Activated CD4-positive, alpha-beta T cell treated with anti-CD3 and anti-CD28 coated beads, Interleukin-2, amount 10 ng/mL, durations not matched to agents 24 days and 14 days (primary cell): ENCODE measurements around the gene PPIP5K2. TPM values are rescaled to one million over a fixed set of nuclear protein-coding genes. Genes with fewer than 3 reads are reported as not detected.

Experiments
- DNase-seq: peaks from one replicate; pipeline ENCODE4 v3.0.0; 2022
- H3K27ac Mint-ChIP-seq: one replicate; pipeline ENCODE4 v1.8.0; 2022; ENCODE audit warnings: mild to moderate bottlenecking, mixed read lengths
- H3K27me3 Mint-ChIP-seq: one replicate; pipeline ENCODE4 v1.8.0; 2022; ENCODE audit warnings: mixed read lengths
- H3K36me3 Mint-ChIP-seq: one replicate; pipeline ENCODE4 v1.8.0; 2022; ENCODE audit warnings: low read depth, mild to moderate bottlenecking, mixed read lengths
- H3K4me1 Mint-ChIP-seq: one replicate; pipeline ENCODE4 v1.8.0; 2021; ENCODE audit warnings: mixed read lengths
- H3K4me3 Mint-ChIP-seq: one replicate; pipeline ENCODE4 v1.8.0; 2022; ENCODE audit warnings: mild to moderate bottlenecking, moderate library complexity, mixed read lengths
- H3K9me3 Mint-ChIP-seq: one replicate; pipeline ENCODE4 v1.8.0; 2021; ENCODE audit warnings: mixed read lengths
- intact Hi-C: fragments of 100-400 bp; cut with micrococcal nuclease; formaldehyde crosslinking; loops from one replicate; pipeline ENCODE4 v1.15.1; 2023
- total RNA-seq: library from RNA; stranded (reverse); gene quantifications from 2 replicates; pipeline ENCODE4 v1.2.3, GENCODE V29; 2022

PPIP5K2 gene
- total RNA-seq, 1 donor from 2014 or later = 46.3 TPM

DNA sequence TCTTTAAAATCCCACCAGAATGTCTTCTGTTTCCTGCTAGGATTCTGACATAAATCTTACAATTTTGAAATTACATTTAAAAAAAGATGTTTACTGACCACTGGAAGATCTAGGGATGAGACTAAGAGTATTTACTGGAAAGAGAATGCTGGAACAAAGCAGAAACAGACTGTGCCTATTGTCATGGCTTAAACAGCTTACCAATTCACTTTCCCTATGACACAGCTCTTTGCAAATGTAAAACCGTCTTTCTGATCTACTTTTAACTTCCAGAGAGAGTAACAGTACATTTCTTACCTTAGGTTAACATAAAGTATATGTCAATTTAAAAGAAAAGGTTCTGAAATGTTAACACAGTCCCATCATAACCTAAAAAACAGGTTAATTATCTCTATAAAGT lies 10.8 kb upstream of the PPIP5K2 start:
- no peak for DNase-seq
- Mint-ChIP-seq H3K27me3 (no peaks in the 10 kb centered on the region), H3K9me3 (peaks cover 22% of the 10 kb centered on the region), H3K4me3 (no peak overlapping the region), H3K27ac (no peak overlapping the region), H3K36me3 (peaks cover 29% of the 10 kb centered on the region), H3K4me1 (peaks cover 20% of the 10 kb centered on the region)
- intact Hi-C loops = no loop called here

DNA sequence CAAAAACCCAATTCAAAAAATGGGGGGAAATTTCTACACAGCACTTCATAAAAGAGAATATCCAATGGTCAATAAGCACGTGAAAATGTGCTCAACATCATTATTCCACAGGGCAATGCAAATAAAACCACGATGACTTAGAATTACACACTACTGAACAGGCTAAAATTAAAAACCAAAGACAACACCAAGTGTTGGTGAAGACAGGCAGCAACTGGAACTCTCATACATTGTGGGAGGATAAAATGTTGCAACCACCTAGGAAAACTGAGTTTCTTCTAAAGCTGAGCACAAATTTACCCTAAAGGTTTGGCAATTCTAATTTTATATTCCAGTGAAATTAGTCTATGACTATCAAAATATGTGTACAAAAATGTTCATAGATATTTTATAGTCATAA lies 9.7 kb upstream of the PPIP5K2 start:
- H3K4me1 Mint-ChIP-seq = peaks cover 23% of the 10 kb centered on the region
- H3K27me3 Mint-ChIP-seq = no peaks in the 10 kb centered on the region
- H3K9me3 Mint-ChIP-seq = peaks cover 28% of the 10 kb centered on the region
- H3K27ac Mint-ChIP-seq = no peak overlapping the region
- no peak for DNase-seq
- peaks cover 34% of the 10 kb centered on the region for H3K36me3 Mint-ChIP-seq
- no peak overlapping the region for H3K4me3 Mint-ChIP-seq
- intact Hi-C loops = no loop called here

DNA sequence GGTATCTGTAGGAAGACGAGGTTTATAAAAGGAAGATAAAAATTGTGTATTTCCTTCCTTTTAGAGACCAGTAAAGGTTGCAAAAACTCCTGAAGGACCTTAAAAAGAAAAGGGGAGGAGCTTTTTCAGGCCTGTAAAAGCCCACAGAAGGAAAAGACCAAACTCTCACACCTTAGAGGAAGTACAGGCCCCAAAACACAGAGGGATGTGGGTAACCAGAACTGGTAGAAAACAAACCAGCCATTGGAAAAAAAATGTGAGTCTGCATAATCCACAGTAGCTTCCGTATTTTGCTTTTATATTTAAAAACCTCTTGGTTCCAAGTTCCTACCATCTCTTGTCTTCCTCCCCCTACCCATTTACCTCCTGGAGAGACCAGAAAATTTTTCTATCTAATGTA lies 8.6 kb upstream of the PPIP5K2 start:
- Mint-ChIP-seq H3K27ac (peak overlapping the region; percentile 83), H3K4me3 (peak overlapping the region; percentile 14), H3K27me3 (no peaks in the 10 kb centered on the region), H3K4me1 (peaks cover 25% of the 10 kb centered on the region), H3K36me3 (peaks cover 31% of the 10 kb centered on the region), H3K9me3 (peaks cover 29% of the 10 kb centered on the region)
- intact Hi-C loops = no loop called here
- peak; percentile 84 for DNase-seq

DNA sequence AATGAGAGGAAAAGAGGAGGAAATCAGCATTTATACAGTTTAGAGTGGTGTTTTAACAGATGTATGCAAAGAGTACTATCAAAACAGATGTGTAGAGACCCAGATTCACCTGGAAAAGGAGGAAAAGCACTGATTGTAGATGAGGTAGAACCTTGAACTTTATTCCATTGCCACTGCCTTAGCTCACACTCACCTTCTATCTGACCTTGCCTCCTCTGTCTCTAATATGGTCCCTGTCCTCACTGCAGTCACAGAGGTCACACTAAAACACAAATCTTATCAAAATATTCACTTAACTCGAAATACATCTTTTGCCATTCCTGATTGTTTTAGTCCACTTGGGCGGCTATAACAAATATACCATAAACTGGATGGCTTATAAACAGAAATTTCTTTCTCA lies 7.2 kb upstream of the PPIP5K2 start:
- H3K4me3 Mint-ChIP-seq = no peak overlapping the region
- H3K27me3 Mint-ChIP-seq = no peaks in the 10 kb centered on the region
- no peak for DNase-seq
- peaks cover 29% of the 10 kb centered on the region for H3K9me3 Mint-ChIP-seq
- H3K27ac Mint-ChIP-seq = peak overlapping the region; percentile 11
- H3K4me1 Mint-ChIP-seq = peaks cover 30% of the 10 kb centered on the region
- intact Hi-C loops = no loop called here
- H3K36me3 Mint-ChIP-seq = peaks cover 22% of the 10 kb centered on the region

DNA sequence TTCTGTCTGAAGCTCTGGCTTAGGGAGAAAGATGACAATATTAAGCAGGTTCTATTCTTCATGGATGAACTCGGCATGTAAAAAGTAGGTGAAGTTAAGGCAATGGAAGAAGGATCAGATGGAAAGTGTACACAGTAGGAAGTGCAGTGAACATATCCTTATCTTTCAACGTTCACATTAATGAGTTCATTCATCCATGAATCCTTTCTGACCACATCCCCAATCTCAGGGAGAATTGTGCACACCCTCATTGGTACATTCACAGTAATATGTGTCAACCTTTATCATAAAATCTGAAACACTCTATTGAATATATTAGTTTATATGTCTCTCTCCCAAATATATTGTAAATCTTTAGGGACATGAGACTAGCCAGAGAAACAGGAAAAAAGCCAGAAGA lies 5.7 kb upstream of the PPIP5K2 start:
- no peak for DNase-seq
- peaks cover 29% of the 10 kb centered on the region for H3K9me3 Mint-ChIP-seq
- intact Hi-C loops = no loop called here
- H3K27ac Mint-ChIP-seq = no peak overlapping the region
- H3K4me3 Mint-ChIP-seq = no peak overlapping the region
- no peaks in the 10 kb centered on the region for H3K27me3 Mint-ChIP-seq
- H3K4me1 Mint-ChIP-seq = peaks cover 32% of the 10 kb centered on the region
- peaks cover 16% of the 10 kb centered on the region for H3K36me3 Mint-ChIP-seq

DNA sequence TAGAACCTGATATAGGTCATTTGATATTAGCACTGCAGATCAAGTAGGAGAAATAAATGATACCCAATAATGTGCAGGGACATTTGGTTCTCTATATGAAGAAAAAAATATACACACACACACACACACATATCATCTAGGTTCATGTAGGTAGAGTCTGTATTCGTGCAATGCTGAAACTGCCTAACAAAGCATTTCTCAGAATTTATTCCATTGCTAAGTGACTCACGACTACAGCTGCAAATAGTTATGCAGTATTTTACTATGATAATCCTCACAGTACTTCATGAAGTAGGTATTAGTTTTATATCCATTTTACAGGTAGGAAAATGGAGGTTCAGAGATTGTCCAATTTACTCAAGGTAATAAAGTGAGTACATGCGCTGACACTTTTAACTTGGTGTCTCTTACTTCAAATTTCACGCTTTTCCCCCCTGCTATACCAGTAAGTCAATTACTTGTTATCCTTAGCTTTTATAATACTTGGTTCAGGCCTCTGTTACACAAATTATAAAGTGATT lies 2.6 kb upstream of the PPIP5K2 start:
- Mint-ChIP-seq H3K9me3 (peaks cover 17% of the 10 kb centered on the region), H3K27me3 (no peaks in the 10 kb centered on the region), H3K4me3 (no peak overlapping the region), H3K27ac (no peak overlapping the region), H3K36me3 (peaks cover 11% of the 10 kb centered on the region), H3K4me1 (peaks cover 33% of the 10 kb centered on the region)
- no peak for DNase-seq
- intact Hi-C loops = no loop called here

DNA sequence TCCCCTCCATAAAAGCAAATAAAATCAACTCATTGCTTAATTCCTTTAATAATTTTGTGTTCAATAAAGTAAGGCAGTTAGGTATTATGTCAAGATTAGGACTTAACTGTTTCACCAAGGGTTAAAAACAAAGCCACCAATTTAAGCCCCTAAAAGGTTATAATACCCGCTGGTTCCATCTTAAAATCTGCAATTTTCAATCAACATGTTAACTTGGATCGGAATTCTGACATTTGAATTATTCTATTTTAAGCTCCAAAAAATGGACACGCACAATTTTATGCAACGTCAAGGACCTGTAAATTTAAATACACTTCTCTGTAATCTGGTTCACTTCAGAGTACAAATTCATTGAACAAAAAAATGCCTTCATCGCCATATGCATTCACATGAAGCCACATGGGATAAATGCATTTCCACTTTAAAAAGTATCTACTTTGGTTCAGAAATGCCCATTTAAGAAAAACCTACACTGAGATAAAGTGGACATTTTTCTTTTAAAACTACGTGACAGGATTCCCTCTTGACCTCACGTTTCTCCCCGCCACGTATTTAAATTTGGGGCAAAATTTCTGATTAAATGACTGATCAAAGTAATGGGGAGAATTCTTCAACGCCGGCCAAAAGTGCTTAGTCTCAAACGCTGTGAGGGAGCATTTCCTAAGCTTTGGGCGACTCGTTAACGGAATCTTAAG lies 884 bp upstream of the PPIP5K2 start:
- peak overlapping the region; percentile 88 for H3K4me3 Mint-ChIP-seq
- no peaks in the 10 kb centered on the region for H3K27me3 Mint-ChIP-seq
- DNase-seq = no peak
- H3K27ac Mint-ChIP-seq = peak overlapping the region; percentile 97
- H3K9me3 Mint-ChIP-seq = peaks cover 7% of the 10 kb centered on the region
- peaks cover 36% of the 10 kb centered on the region for H3K4me1 Mint-ChIP-seq
- intact Hi-C loops = no loop called here
- H3K36me3 Mint-ChIP-seq = peaks cover 14% of the 10 kb centered on the region

DNA sequence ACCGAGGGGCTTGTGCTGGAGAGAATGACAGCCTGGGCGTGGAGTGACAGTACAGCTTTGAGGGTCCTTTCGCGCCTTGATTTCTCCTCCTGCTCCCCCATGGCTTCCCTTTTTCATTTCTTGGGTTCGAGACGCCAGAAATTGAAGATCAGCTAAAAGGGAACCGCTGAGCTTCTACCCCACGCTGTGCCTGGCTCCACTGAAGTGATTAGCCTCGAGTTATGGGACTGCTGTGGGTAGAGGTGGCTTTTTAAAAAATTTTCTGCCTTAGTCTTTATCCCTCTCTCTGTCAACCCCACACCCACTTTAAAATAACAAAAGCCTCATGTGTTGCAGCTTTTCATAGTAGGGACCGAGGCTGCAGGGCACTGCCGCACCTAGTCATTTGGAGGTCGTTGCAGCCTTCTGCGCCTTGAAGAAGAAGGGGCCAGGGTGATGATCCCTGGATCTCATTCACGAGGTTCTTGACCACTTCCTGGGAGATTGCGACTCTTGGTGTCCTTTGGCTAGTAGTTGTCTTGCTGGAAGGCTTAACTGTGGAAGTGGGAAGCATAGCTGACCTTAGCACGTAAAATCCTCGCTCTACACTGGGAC lies 603 bp downstream of the PPIP5K2 start:
- peaks cover 6% of the 10 kb centered on the region for H3K36me3 Mint-ChIP-seq
- peak; percentile 71 for DNase-seq
- no peaks in the 10 kb centered on the region for H3K9me3 Mint-ChIP-seq
- no peaks in the 10 kb centered on the region for H3K27me3 Mint-ChIP-seq
- H3K4me1 Mint-ChIP-seq = peaks cover 30% of the 10 kb centered on the region
- peak overlapping the region; percentile 97 for H3K27ac Mint-ChIP-seq
- intact Hi-C loops = loop anchor here (1.0 to 5.0 kb wide), 7 partner anchors 10 to 364 kb away; partner anchors contain the start of gene MACIR
- peak overlapping the region; percentile 88 for H3K4me3 Mint-ChIP-seq

DNA sequence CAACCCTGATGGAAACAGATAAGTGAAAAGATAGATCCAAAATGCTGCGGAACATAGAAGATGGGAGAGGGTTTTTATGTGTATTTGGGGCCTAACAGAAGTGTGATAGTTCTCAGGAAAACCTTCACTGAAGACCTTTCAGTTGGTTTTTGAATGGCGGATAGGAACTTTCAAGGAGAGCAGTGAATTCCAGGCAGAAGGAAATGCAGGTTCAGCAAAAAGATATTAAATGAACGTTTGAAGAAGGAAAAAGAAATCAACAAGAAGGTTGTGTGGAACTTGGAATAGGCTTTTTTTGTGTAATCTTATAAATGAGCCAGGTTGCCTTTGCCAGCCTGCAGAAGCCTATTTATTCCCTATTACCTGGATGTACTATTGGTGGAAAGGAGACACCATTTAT lies 2.1 kb downstream of the PPIP5K2 start:
- no peak for DNase-seq
- H3K9me3 Mint-ChIP-seq = no peaks in the 10 kb centered on the region
- intact Hi-C loops = loop anchor here (5.0 kb wide), 1 partner anchor 100 kb away; no protein-coding TSS in a partner anchor
- H3K4me3 Mint-ChIP-seq = no peak overlapping the region
- peaks cover 8% of the 10 kb centered on the region for H3K36me3 Mint-ChIP-seq
- H3K27ac Mint-ChIP-seq = no peak overlapping the region
- no peaks in the 10 kb centered on the region for H3K27me3 Mint-ChIP-seq
- H3K4me1 Mint-ChIP-seq = peaks cover 27% of the 10 kb centered on the region

DNA sequence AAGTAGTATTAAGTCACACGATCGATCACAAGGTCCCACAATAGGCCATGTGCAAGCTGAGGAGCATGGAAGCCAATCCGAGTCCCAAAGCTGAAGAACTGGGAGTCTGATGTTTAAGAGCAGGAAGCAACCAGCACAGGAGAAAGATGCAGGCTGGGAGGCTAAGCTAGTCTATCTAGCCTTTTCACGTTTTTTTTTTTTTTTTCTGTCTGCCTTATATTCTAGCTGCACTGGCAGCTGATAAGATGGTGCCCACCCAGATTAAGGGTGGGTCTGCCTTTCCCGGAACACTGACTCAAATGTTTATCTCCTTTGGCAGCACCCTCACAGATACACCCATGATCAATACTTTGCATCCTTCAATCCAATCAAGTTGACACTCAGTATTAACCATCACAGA lies 6.5 kb downstream of the PPIP5K2 start:
- Mint-ChIP-seq H3K36me3 (peaks cover 18% of the 10 kb centered on the region), H3K4me1 (peaks cover 20% of the 10 kb centered on the region), H3K27me3 (no peaks in the 10 kb centered on the region), H3K4me3 (no peak overlapping the region), H3K27ac (no peak overlapping the region), H3K9me3 (no peaks in the 10 kb centered on the region)
- intact Hi-C loops = no loop called here
- DNase-seq = no peak

DNA sequence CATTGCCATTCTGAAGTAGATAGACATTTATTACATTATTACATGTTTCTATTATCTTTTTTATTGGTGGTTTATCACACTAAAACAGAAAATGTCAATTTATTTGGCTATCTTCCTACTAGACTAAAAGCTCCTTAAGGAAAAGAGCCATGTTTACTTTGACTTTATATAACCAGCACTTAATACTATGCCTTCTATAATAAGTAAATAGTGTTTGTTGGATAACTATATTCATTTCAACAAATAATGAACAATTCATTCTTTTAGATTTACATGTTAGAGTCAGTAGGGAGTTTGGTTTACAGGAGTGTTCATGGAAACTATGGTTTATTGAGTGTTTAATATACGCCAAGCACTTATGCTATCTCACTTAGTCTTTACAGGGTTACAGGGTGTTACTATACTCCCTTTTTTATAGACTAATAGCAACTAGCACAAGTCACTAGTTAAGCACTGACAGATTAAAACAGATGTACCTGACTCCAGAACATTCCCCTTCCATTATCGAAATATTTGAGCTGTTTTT lies 7.3 kb downstream of the PPIP5K2 start:
- Mint-ChIP-seq H3K9me3 (no peaks in the 10 kb centered on the region), H3K27ac (no peak overlapping the region), H3K27me3 (no peaks in the 10 kb centered on the region), H3K4me3 (no peak overlapping the region), H3K36me3 (peaks cover 18% of the 10 kb centered on the region), H3K4me1 (peaks cover 12% of the 10 kb centered on the region)
- DNase-seq = no peak
- intact Hi-C loops = no loop called here

DNA sequence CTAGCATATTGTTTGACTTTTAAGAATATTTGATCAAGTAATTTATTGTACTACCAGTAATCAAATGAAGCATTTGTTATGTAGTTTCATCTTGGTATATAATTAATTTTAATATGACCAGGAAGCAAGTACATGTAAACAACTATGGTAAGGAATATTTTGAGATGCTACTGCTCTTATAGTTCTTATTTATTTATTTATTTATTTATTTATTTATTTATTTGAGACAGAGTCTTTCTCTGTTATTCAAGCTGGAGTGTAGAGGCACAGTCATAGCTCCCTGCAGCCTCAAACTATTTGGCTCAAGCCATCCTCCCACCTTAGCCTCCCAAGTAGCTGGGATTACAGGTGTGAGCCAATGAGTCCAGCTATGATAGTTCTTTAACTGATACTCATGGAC lies 8.1 kb downstream of the PPIP5K2 start:
- Mint-ChIP-seq H3K9me3 (no peaks in the 10 kb centered on the region), H3K36me3 (peaks cover 14% of the 10 kb centered on the region), H3K4me3 (no peak overlapping the region), H3K27ac (no peak overlapping the region), H3K4me1 (peaks cover 10% of the 10 kb centered on the region), H3K27me3 (no peaks in the 10 kb centered on the region)
- intact Hi-C loops = no loop called here
- no peak for DNase-seq

DNA sequence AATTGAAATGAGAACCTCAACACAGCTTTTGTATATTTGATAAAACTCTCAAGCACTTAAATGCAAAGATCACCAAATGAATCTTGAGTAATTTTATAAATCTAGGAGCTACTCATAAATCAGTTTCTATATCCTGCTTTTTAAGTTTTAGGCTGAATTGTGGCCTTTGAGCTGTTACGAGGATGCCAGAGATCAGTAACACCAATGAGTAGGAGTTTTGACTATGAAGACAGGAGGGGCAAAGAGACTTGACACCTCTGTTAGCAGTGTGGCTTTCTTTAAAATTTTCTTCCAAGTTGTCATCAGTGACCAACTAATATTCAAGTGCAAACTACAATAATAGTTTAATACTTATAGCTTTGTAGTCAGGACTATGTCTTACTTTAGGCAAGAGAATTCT lies 12.6 kb downstream of the PPIP5K2 start:
- Mint-ChIP-seq H3K4me3 (no peak overlapping the region), H3K4me1 (peaks cover 11% of the 10 kb centered on the region), H3K27ac (no peak overlapping the region), H3K9me3 (no peaks in the 10 kb centered on the region), H3K36me3 (peaks cover 18% of the 10 kb centered on the region), H3K27me3 (no peaks in the 10 kb centered on the region)
- intact Hi-C loops = no loop called here
- no peak for DNase-seq

DNA sequence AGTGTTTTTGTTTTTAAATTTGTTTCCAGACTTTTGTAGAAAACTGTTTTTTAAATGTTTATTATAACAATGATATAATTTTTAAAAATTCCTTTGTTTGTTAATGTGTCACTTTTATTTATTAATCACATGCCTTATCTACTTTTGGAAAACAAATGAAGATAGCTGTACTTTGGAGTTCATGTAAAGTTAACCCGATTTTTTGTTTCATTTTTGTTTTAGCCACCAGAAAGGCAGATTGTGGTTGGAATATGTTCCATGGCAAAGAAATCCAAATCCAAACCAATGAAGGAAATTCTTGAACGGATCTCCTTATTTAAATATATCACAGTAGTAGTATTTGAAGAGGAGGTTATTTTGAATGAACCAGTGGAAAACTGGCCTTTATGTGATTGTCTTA lies 13.1 kb downstream of the PPIP5K2 start:
- Mint-ChIP-seq H3K4me1 (peaks cover 11% of the 10 kb centered on the region), H3K27ac (no peak overlapping the region), H3K9me3 (no peaks in the 10 kb centered on the region), H3K27me3 (no peaks in the 10 kb centered on the region), H3K4me3 (no peak overlapping the region), H3K36me3 (peaks cover 18% of the 10 kb centered on the region)
- DNase-seq = no peak
- intact Hi-C loops = no loop called here
